H9 (cell line): Measurements from ENCODE around the gene BRCA2. TPM values are rescaled to one million over a fixed set of nuclear protein-coding genes. Genes with fewer than 3 reads are reported as not detected.

Source experiments
- DNase-seq: peaks from one replicate; pipeline ENCODE4 v3.0.0-alpha.2; 2017
- H2AFZ ChIP-seq: one replicate; pipeline ENCODE4 v1.6.1; 2013; ENCODE audit warnings: mild to moderate bottlenecking, low read length, control low read depth, moderate library complexity
- H2AK5ac ChIP-seq: 2 replicates; pipeline ENCODE4 v1.6.1; 2013; ENCODE audit warnings: low read length, control low read depth, mixed read lengths; ENCODE audit not compliant: insufficient read length
- H2BK120ac ChIP-seq: one replicate; pipeline ENCODE4 v1.6.1; 2013; ENCODE audit warnings: low read depth, mild to moderate bottlenecking, low read length, control low read depth, inconsistent platforms; ENCODE audit not compliant: poor library complexity, severe bottlenecking
- H2BK12ac ChIP-seq: 2 replicates; pipeline ENCODE4 v1.6.1; 2013; ENCODE audit warnings: low read length, control low read depth, mixed read lengths, low read depth; ENCODE audit not compliant: insufficient read length
- H2BK15ac ChIP-seq: 2 replicates; pipeline ENCODE4 v1.6.1; 2013; ENCODE audit warnings: low read depth, low read length, control low read depth
- H2BK20ac ChIP-seq: one replicate; pipeline ENCODE4 v1.6.1; 2013; ENCODE audit warnings: low read depth, mild to moderate bottlenecking, low read length, control low read depth, inconsistent platforms; ENCODE audit not compliant: poor library complexity, severe bottlenecking
- H2BK5ac ChIP-seq: 2 replicates; pipeline ENCODE4 v1.6.1; 2013; ENCODE audit warnings: low read length, control low read depth, mixed read lengths; ENCODE audit not compliant: insufficient read length
- H3K14ac ChIP-seq: 2 replicates; pipeline ENCODE4 v1.6.1; 2013; ENCODE audit warnings: low read length, control low read depth; ENCODE audit not compliant: insufficient read depth
- H3K18ac ChIP-seq: 2 replicates; pipeline ENCODE4 v1.6.1; 2013; ENCODE audit warnings: low read depth, mild to moderate bottlenecking, mixed read lengths, low read length, control low read depth; ENCODE audit not compliant: insufficient read length
- H3K23ac ChIP-seq: 2 replicates; pipeline ENCODE4 v1.6.1; 2013; ENCODE audit warnings: low read length, control low read depth, mixed read lengths, low read depth; ENCODE audit not compliant: insufficient read length
- H3K23me2 ChIP-seq: 2 replicates; pipeline ENCODE4 v1.6.1; 2013; ENCODE audit warnings: low read depth, mild to moderate bottlenecking, mixed read lengths, low read length, control low read depth; ENCODE audit not compliant: insufficient read length, poor library complexity, severe bottlenecking
- H3K27ac ChIP-seq: 2 replicates; pipeline ENCODE4 v1.5.1; 2013; ENCODE audit warnings: low read length, control low read depth, mixed read lengths, low read depth; ENCODE audit not compliant: insufficient read length
- H3K27me3 ChIP-seq: 2 replicates; pipeline ENCODE4 v1.6.1; 2013; ENCODE audit warnings: low read length, control low read depth, inconsistent platforms; ENCODE audit not compliant: insufficient read depth
- H3K4ac ChIP-seq: 2 replicates; pipeline ENCODE4 v1.6.1; 2013; ENCODE audit warnings: low read depth, mild to moderate bottlenecking, control low read depth, inconsistent platforms, low read length, moderate library complexity
- H3K4me1 ChIP-seq: 2 replicates; pipeline ENCODE4 v1.6.1; 2013; ENCODE audit warnings: low read length, control low read depth, inconsistent platforms; ENCODE audit not compliant: insufficient read depth
- H3K4me2 ChIP-seq: 2 replicates; pipeline ENCODE4 v1.6.1; 2013; ENCODE audit warnings: low read length, control low read depth, mixed read lengths; ENCODE audit not compliant: insufficient read length, insufficient read depth
- H3K56ac ChIP-seq: 2 replicates; pipeline ENCODE4 v1.6.1; 2013; ENCODE audit warnings: low read depth, mild to moderate bottlenecking, mixed read lengths, low read length, control low read depth; ENCODE audit not compliant: insufficient read length
- H3K79me1 ChIP-seq: 2 replicates; pipeline ENCODE4 v1.6.1; 2013; ENCODE audit warnings: low read depth, mild to moderate bottlenecking, moderate library complexity, low read length, control low read depth, inconsistent platforms; ENCODE audit not compliant: insufficient read depth, poor library complexity, severe bottlenecking
- H3K79me2 ChIP-seq: 2 replicates; pipeline ENCODE4 v1.6.1; 2013; ENCODE audit warnings: low read length, control low read depth, inconsistent platforms; ENCODE audit not compliant: insufficient read depth
- H3K9ac ChIP-seq: 2 replicates; pipeline ENCODE4 v1.6.1; 2013; ENCODE audit warnings: low read length, control low read depth, mixed read lengths; ENCODE audit not compliant: insufficient read length; ENCODE audit errors: extremely low read depth
- H3K9me3 ChIP-seq: one replicate; pipeline ENCODE4 v1.6.1; 2013; ENCODE audit warnings: low read depth, low read length, inconsistent platforms; ENCODE audit not compliant: control insufficient read depth
- H3T11ph ChIP-seq: one replicate; pipeline ENCODE4 v1.6.1; 2013; ENCODE audit warnings: mild to moderate bottlenecking, low read length, control low read depth, inconsistent platforms
- H4K20me1 ChIP-seq: one replicate; pipeline ENCODE4 v1.6.1; 2013; ENCODE audit not compliant: control insufficient read depth, insufficient read length, insufficient read depth
- H4K5ac ChIP-seq: 2 replicates; pipeline ENCODE4 v1.6.1; 2013; ENCODE audit warnings: low read depth, mild to moderate bottlenecking, mixed read lengths, low read length, control low read depth; ENCODE audit not compliant: insufficient read length
- H4K8ac ChIP-seq: replicated peaks from 2 replicates; pipeline ENCODE4 v1.6.1; 2013; ENCODE audit warnings: low read length, control low read depth, mixed read lengths, low read depth; ENCODE audit not compliant: insufficient read length
- H4K91ac ChIP-seq: 2 replicates; pipeline ENCODE4 v1.6.1; 2013; ENCODE audit warnings: low read depth, mild to moderate bottlenecking, moderate library complexity, mixed read lengths, low read length, control low read depth; ENCODE audit not compliant: insufficient read length
- H3K27ac Mint-ChIP-seq, 3 experiments: 2 replicates in 2 of 3; 3 replicates in 1 of 3; pipeline ENCODE4 v1.8.0; 2020 to 2021; ENCODE audit warnings: mixed read lengths in 3 of 3, mild to moderate bottlenecking in 1 of 3, moderate library complexity in 1 of 3
- H3K27me3 Mint-ChIP-seq: 2 replicates; pipeline ENCODE4 v1.8.0; 2021; ENCODE audit warnings: low read depth, mild to moderate bottlenecking, moderate library complexity, mixed read lengths
- H3K36me3 Mint-ChIP-seq, 3 experiments: 2 replicates in 2 of 3; 3 replicates in 1 of 3; pipeline ENCODE4 v1.8.0; 2020 to 2021; ENCODE audit warnings: low read depth in 3 of 3, mixed read lengths in 3 of 3; ENCODE audit not compliant: insufficient read depth in 1 of 3
- H3K4me1 Mint-ChIP-seq, 2 experiments: 2 replicates each; pipeline ENCODE4 v1.8.0; 2020; ENCODE audit warnings: mixed read lengths in 2 of 2
- H3K4me3 Mint-ChIP-seq, 2 experiments: 2 replicates in 1 of 2; 3 replicates in 1 of 2; pipeline ENCODE4 v1.8.0; 2020 to 2021; ENCODE audit warnings: mild to moderate bottlenecking in 2 of 2, mixed read lengths in 2 of 2, moderate library complexity in 1 of 2
- H3K9me3 Mint-ChIP-seq, 2 experiments: 2 replicates in 1 of 2; 3 replicates in 1 of 2; pipeline ENCODE4 v1.8.0; 2020; ENCODE audit warnings: mild to moderate bottlenecking in 2 of 2, mixed read lengths in 2 of 2, moderate library complexity in 1 of 2
- whole genome bisulfite sequencing: extraction: QIAGEN DNeasy Blood & Tissue Kit; methylation state at CpG from one replicate; pipeline ENCODE4 v1.1.7; 2013; ENCODE audit warnings: missing lambda C conversion rate, low lambda C conversion rate, mixed read lengths; ENCODE audit not compliant: insufficient read length; ENCODE audit errors: extremely low coverage; 5-methylcytosine and 5-hydroxymethylcytosine counted together
- total RNA-seq: library from RNA; stranded (reverse); gene quantifications from 2 replicates; pipeline ENCODE4 v1.2.1, GENCODE V29; 2021
- TF ChIP-seq, protein P1 (sequence below): fragments of 200-600 bp; sonication (generic); conservative IDR thresholded peaks from 3 replicates; pipeline ENCODE4 v1.8.0; 2021; ENCODE audit warnings: antibody characterized with exemption, mild to moderate bottlenecking

BRCA2 gene
- total RNA-seq, 1 experiment from 2014 or later, result 17.0 TPM

DNA sequence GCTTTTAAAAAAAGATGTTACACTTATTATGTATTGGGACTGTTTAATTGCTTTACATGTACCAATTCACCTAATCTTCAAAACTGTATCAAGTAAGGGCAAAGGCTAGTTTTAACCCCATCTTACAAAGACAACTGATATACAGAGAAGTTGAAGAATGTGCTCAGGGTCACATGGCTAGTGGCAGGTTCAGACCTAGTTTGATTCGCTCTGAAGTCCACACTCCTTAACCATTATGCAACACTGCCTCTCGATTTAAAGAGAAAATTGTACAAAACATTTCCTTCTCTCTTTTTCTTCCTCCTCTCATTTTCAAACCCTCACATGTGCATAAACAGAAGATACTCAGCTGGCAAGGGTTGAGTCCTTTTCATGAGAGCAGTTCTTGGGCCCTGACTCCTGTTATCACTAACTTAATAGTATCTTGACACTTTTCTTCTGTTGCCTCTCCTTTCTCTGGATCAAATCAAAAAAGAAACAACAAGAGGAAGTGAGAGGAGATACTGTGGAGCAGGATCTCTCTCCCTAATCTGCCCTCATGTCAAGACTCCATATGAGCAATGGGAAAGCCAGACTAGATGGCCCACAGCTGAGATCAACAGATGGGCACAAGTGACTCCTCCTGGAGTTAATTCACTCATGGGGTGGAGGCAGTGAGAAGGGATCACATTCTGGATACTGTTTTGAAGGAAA, 131.6 kb downstream of the BRCA2 start:
- Mint-ChIP-seq H3K27me3 (no peaks in the 10 kb centered on the region), H3K9me3 (no peaks in the 10 kb centered on the region; a peak in 1 of 5 replicates), H3K36me3 (peaks cover 0 to 7% (median 1%) of the 10 kb centered on the region in 3 experiments; a peak in 2 of 7 replicates), H3K4me3 (no peak overlapping the region), H3K4me1 (no peaks in the 10 kb centered on the region), H3K27ac (peak overlapping the region in 1 of 3 experiments; percentile 50; a peak in 1 of 7 replicates)
- Histone ChIP-seq H2AFZ (no peak overlapping the region), H2BK120ac (no peak overlapping the region), H2AK5ac (no peak overlapping the region), H3T11ph (no peak overlapping the region), H3K18ac (no peak overlapping the region), H4K20me1 (no peaks in the 10 kb centered on the region), H3K23me2 (no peaks in the 10 kb centered on the region), H2BK20ac (no peak overlapping the region), H3K79me1 (no peaks in the 10 kb centered on the region), H3K23ac (no peak overlapping the region), H2BK12ac (no peak overlapping the region), H3K14ac (no peak overlapping the region), H3K9me3 (no peaks in the 10 kb centered on the region), H2BK5ac (no peak overlapping the region), H3K27me3 (no peaks in the 10 kb centered on the region), H4K5ac (no peak overlapping the region), H2BK15ac (no peak overlapping the region), H3K4me1 (no peaks in the 10 kb centered on the region), H4K8ac (no peak overlapping the region), H3K9ac (no peak overlapping the region), H3K56ac (no peak overlapping the region), H3K27ac (no peak overlapping the region), H4K91ac (no peak overlapping the region), H3K79me2 (no peaks in the 10 kb centered on the region), H3K4me2 (no peak overlapping the region), H3K4ac (no peak overlapping the region)
- no peak for DNase-seq
- WGBS, result no CpG with 5 or more reads among the region's 2 CpGs
- TF ChIP-seq, protein P1, sequence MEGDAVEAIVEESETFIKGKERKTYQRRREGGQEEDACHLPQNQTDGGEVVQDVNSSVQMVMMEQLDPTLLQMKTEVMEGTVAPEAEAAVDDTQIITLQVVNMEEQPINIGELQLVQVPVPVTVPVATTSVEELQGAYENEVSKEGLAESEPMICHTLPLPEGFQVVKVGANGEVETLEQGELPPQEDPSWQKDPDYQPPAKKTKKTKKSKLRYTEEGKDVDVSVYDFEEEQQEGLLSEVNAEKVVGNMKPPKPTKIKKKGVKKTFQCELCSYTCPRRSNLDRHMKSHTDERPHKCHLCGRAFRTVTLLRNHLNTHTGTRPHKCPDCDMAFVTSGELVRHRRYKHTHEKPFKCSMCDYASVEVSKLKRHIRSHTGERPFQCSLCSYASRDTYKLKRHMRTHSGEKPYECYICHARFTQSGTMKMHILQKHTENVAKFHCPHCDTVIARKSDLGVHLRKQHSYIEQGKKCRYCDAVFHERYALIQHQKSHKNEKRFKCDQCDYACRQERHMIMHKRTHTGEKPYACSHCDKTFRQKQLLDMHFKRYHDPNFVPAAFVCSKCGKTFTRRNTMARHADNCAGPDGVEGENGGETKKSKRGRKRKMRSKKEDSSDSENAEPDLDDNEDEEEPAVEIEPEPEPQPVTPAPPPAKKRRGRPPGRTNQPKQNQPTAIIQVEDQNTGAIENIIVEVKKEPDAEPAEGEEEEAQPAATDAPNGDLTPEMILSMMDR, result no peak
